Ectodermal cell (in vitro differentiated cells): ENCODE measurements around the gene ITIH6.
A peak's percentile ranks its signal among the peaks of the same experiment; 100 is the strongest.
"Not testable (repeated sequence)": the region's sequence is repeated elsewhere in the genome, so short reads cannot be mapped to it uniquely, and the experiment has no call there.

Experiments
- H3K27ac ChIP-seq: 2 replicates; pipeline ENCODE4 v1.7.0; 2013; ENCODE audit warnings: mild to moderate bottlenecking, low read depth, low read length; ENCODE audit not compliant: insufficient read depth, poor library complexity, severe bottlenecking
- H3K27me3 ChIP-seq: 2 replicates; pipeline ENCODE4 v1.7.0; 2013; ENCODE audit warnings: mild to moderate bottlenecking, low read length; ENCODE audit not compliant: insufficient read depth, control insufficient read depth, poor library complexity, severe bottlenecking
- H3K36me3 ChIP-seq: one replicate; pipeline ENCODE4 v1.7.0; 2013; ENCODE audit warnings: low read length; ENCODE audit not compliant: control insufficient read depth, insufficient read depth
- H3K4me1 ChIP-seq: one replicate; pipeline ENCODE4 v1.7.0; 2013; ENCODE audit warnings: low read length; ENCODE audit not compliant: control insufficient read depth, insufficient read depth
- H3K4me3 ChIP-seq: 2 replicates; pipeline ENCODE4 v1.7.0; 2013; ENCODE audit warnings: low read depth, low read length, control low read depth; ENCODE audit not compliant: insufficient read depth
- H3K9me3 ChIP-seq: 2 replicates; pipeline ENCODE4 v1.7.0; 2013; ENCODE audit warnings: mild to moderate bottlenecking, low read length, moderate library complexity; ENCODE audit not compliant: control insufficient read depth
- WGBS, 2 experiments: methylation state at CpG; one replicate each; pipeline ENCODE4 v1.1.7; 2013; ENCODE audit warnings: missing lambda C conversion rate in 2 of 2; 5-methylcytosine and 5-hydroxymethylcytosine counted together

The ITIH6 gene

DNA sequence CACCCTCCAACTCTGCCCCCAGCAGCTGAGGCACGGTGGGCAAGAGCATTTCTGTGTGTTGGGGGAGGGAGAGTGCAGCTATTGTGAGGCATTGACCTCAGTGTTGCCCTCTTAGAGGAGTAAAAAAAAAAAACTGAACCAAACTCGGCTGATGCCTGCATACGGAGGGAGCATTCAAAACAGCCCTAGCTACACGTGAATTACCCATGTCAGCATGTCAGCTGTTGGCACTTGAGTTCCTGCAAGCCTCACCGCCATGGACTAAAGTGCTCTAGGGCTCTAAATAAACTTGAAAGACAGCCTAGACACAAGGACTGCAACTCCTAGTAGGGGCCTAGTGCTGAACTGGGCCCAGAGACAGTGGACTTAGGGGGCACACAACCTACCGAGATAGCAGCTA lies 22.0 kb downstream of the ITIH6 start:
- Histone ChIP-seq H3K27me3 (no peaks in the 10 kb centered on the region), H3K27ac (no peak overlapping the region), H3K4me3 (no peak overlapping the region), H3K36me3 (no peaks in the 10 kb centered on the region), H3K9me3 (no peaks in the 10 kb centered on the region), H3K4me1 (peaks cover 3% of the 10 kb centered on the region)
- WGBS, 2 experiments: 77 to 83% methylated on average over 6 of the region's 6 CpGs

- 45 to 67% methylated on average over 1 of the region's 2 CpGs for WGBS, 2 experiments
- H3K9me3 ChIP-seq, H3K4me1 ChIP-seq, H3K27me3 ChIP-seq, H3K36me3 ChIP-seq, H3K4me3 ChIP-seq: not testable (repeated sequence)
- peak overlapping the region; percentile 74 for H3K27ac ChIP-seq
Observed at GRCh38 chrX:54774391-54775094, 23.5 kb downstream of the ITIH6 start.

GRCh38 chrX:54758114-54759055 lies 39.7 kb downstream of the ITIH6 start:
- Histone ChIP-seq H3K36me3 (no peaks in the 10 kb centered on the region), H3K9me3 (no peaks in the 10 kb centered on the region)
- 93 to 96% methylated on average over 21 of the region's 21 CpGs for WGBS, 2 experiments

GRCh38 chrX:54754854-54755253 lies 43.2 kb downstream of the ITIH6 start:
- Histone ChIP-seq H3K4me3 (no peak overlapping the region), H3K27ac (no peak overlapping the region), H3K27me3 (no peaks in the 10 kb centered on the region), H3K4me1 (no peaks in the 10 kb centered on the region), H3K36me3 (no peaks in the 10 kb centered on the region), H3K9me3 (no peaks in the 10 kb centered on the region)

More at GRCh38 chrX:54758114-54759055, 39.7 kb downstream of the ITIH6 start:
- Histone ChIP-seq H3K27me3 (no peaks in the 10 kb centered on the region), H3K4me1 (no peaks in the 10 kb centered on the region), H3K27ac (no peak overlapping the region), H3K4me3 (no peak overlapping the region)

DNA sequence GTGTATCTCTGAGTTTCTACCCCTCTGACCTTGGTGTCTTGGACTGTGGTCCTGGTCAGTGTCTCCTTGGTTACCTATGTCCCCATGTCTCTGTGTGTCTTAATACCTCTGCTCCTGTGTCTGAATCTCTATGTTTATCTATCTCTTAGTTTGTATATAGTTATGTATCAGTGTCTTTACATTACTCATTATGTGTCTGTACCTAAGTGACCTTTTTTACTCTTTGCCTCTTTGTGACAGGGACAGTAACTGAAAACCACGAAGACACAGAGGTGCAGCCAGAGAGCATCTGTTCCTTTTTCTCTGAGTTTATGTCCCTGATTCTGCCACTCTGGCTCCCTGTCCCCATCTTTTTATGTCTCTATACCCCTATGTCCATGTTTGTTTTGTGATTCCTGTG lies 49.4 kb downstream of the ITIH6 start:
- Histone ChIP-seq H3K27me3 (no peaks in the 10 kb centered on the region), H3K4me1 (no peaks in the 10 kb centered on the region), H3K36me3 (no peaks in the 10 kb centered on the region), H3K9me3 (no peaks in the 10 kb centered on the region), H3K27ac (no peak overlapping the region), H3K4me3 (no peak overlapping the region)
- 89 to 100% methylated on average over 1 of the region's 1 CpG for WGBS, 2 experiments

DNA sequence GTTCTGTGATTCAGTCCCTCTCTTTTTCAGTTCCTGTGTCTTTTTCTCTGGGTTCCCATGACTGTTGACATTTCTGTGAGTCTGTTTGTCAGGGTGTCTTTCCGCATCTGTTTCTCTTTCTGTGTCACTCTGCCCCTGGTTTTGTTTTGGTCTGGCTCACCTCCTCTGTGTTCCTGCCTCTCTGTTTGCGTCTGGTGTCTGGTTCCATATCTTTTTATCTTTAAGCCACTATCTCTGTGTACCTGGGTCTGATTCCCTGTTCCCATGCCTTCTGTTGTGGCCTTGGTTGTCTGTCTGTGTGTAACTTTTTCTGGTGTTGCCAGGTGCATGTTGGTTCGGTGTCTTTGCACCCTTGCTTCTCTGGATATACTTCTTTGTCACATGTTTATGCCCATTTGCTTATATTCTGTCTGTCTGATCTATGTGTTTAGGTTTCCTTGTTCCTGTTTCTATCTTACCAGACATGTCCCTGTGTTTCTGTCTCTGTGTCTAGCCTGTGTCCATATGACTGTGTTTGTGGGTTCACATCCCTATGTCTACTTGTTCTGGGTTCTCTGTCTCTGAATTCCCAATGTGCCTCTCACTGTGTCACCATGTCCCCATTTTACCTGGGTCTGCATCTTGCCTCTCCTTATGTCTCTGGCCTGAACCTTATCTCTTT lies 50.2 kb downstream of the ITIH6 start:
- Histone ChIP-seq H3K27ac (no peak overlapping the region), H3K36me3 (no peaks in the 10 kb centered on the region), H3K4me3 (no peak overlapping the region), H3K27me3 (no peaks in the 10 kb centered on the region), H3K4me1 (no peaks in the 10 kb centered on the region), H3K9me3 (no peaks in the 10 kb centered on the region)
- 81 to 98% methylated on average over 2 to 3 of the region's 3 CpGs for WGBS, 2 experiments

- no peaks in the 10 kb centered on the region for H3K36me3 ChIP-seq
- no peaks in the 10 kb centered on the region for H3K4me1 ChIP-seq
- no peaks in the 10 kb centered on the region for H3K9me3 ChIP-seq
- H3K27me3 ChIP-seq: no peaks in the 10 kb centered on the region
- no peak overlapping the region for H3K27ac ChIP-seq
- H3K4me3 ChIP-seq: no peak overlapping the region
- WGBS, 2 experiments: 84 to 95% methylated on average over 2 of the region's 2 CpGs
Observed at GRCh38 chrX:54746928-54747327, 51.1 kb downstream of the ITIH6 start.

GRCh38 chrX:54745676-54746075 lies 52.4 kb downstream of the ITIH6 start:
- no peaks in the 10 kb centered on the region for H3K27me3 ChIP-seq
- H3K36me3 ChIP-seq: no peaks in the 10 kb centered on the region
- 97 to 98% methylated on average over 2 of the region's 2 CpGs for WGBS, 2 experiments
- H3K4me1 ChIP-seq: no peaks in the 10 kb centered on the region
- H3K9me3 ChIP-seq: no peaks in the 10 kb centered on the region
- H3K4me3 ChIP-seq: no peak overlapping the region
- H3K27ac ChIP-seq: no peak overlapping the region

- not testable (repeated sequence) for H3K9me3 ChIP-seq, H3K36me3 ChIP-seq, H3K27me3 ChIP-seq, H3K4me3 ChIP-seq, H3K4me1 ChIP-seq, H3K27ac ChIP-seq
- 95% methylated on average over 6 of the region's 6 CpGs for WGBS, 2 experiments
Observed at GRCh38 chrX:54738567-54738966, 59.5 kb downstream of the ITIH6 start.

- 88 to 89% methylated on average over 34 to 36 of the region's 36 CpGs for WGBS, 2 experiments
- H3K36me3 ChIP-seq, H3K4me3 ChIP-seq, H3K9me3 ChIP-seq, H3K27me3 ChIP-seq, H3K27ac ChIP-seq, H3K4me1 ChIP-seq: not testable (repeated sequence)
Observed at GRCh38 chrX:54736298-54736942, 61.6 kb downstream of the ITIH6 start.
